NCI-H460 (cell line): ENCODE results near the gene SPATA4. TPM values are rescaled to one million over a fixed set of nuclear protein-coding genes. Genes with fewer than 3 reads are reported as not detected.
"Not testable (repeated sequence)": the region's sequence is repeated elsewhere in the genome, so short reads cannot be mapped to it uniquely, and the experiment has no call there.

Experiments used
- DNase-seq: peaks from one replicate; pipeline ENCODE4 v3.0.0-alpha.2; 2016; ENCODE audit warnings: low read depth; ENCODE audit errors: extremely low read depth
- polyA plus RNA-seq: library from polyadenylated mRNA; depleted of rRNA; stranded (reverse); fragments of >200 nt; gene quantifications from 2 replicates; pipeline ENCODE4 v1.2.3, GENCODE V29; 2014; cell fraction: nucleus; rRNA removed
- total RNA-seq: library from RNA; depleted of rRNA; stranded (reverse); fragments of >200 nt; shearing (Covaris generic); gene quantifications from 2 replicates; pipeline ENCODE4 v1.2.3, GENCODE V29; 2014; rRNA removed

SPATA4 gene
- total RNA-seq, result 0.12 TPM in 1 of 2 replicates, not detected in the other
- polyA plus RNA-seq, result 0.33 TPM in 1 of 2 replicates, not detected in the other

GRCh38 chr4:176195184-176195978, at the start of gene SPATA4:
Gene SPATA4 (minus strand): TSS chr4:176195585. CDS start chr4:176195562, 23 bp downstream.
- peak; percentile 79 for DNase-seq

GRCh38 chr4:176242764-176243347, 47.5 kb upstream of the SPATA4 start:
- no peak for DNase-seq

- no peak for DNase-seq
These were observed 46.3 kb upstream of the SPATA4 start for GRCh38 chr4:176241703-176242102.

- DNase-seq, result no peak
These were observed 43.4 kb upstream of the SPATA4 start for GRCh38 chr4:176238826-176239225.

- DNase-seq, result peak; percentile 7
These were observed 42.8 kb upstream of the SPATA4 start for GRCh38 chr4:176238157-176238610.

- DNase-seq, result no peak
These were observed 41.6 kb upstream of the SPATA4 start for GRCh38 chr4:176236946-176237345.

- no peak for DNase-seq
These were observed 35.5 kb upstream of the SPATA4 start for GRCh38 chr4:176230836-176231235.

GRCh38 chr4:176229645-176230044, 34.3 kb upstream of the SPATA4 start:
- no peak for DNase-seq

- DNase-seq, result no peak
These were observed 31.4 kb upstream of the SPATA4 start for GRCh38 chr4:176226736-176227135.

- no peak for DNase-seq
These were observed 28.2 kb upstream of the SPATA4 start for GRCh38 chr4:176223561-176223960.

GRCh38 chr4:176222149-176222548, 26.8 kb upstream of the SPATA4 start:
- no peak for DNase-seq

GRCh38 chr4:176217510-176217909, 22.1 kb upstream of the SPATA4 start:
- DNase-seq, result no peak

GRCh38 chr4:176212351-176212750, 17.0 kb upstream of the SPATA4 start:
- not testable (repeated sequence) for DNase-seq

GRCh38 chr4:176210579-176211296, 15.4 kb upstream of the SPATA4 start:
- DNase-seq, result no peak

GRCh38 chr4:176210101-176210500, 14.7 kb upstream of the SPATA4 start:
- no peak for DNase-seq

GRCh38 chr4:176209535-176209934, 14.2 kb upstream of the SPATA4 start:
- no peak for DNase-seq

GRCh38 chr4:176207839-176208238, 12.5 kb upstream of the SPATA4 start:
- DNase-seq, result no peak

GRCh38 chr4:176205299-176205698, 9.9 kb upstream of the SPATA4 start:
- no peak for DNase-seq

GRCh38 chr4:176198316-176198903, 3.0 kb upstream of the SPATA4 start:
- no peak for DNase-seq

GRCh38 chr4:176193938-176194337, 1.4 kb downstream of the SPATA4 start:
- DNase-seq, result no peak

GRCh38 chr4:176193126-176193525, 2.3 kb downstream of the SPATA4 start:
- no peak for DNase-seq
